COLO829 (cell line): ENCODE results near the gene CPLANE2.

Experiments used
- DNase-seq: peaks from one replicate; pipeline ENCODE4 v3.0.0; 2012; ENCODE audit warnings: low spot score

Gene CPLANE2

GRCh38 chr1:16187748-16188401 is 49.1 kb downstream of the CPLANE2 start:
- DNase-seq: peak; percentile 66

- DNase-seq: no peak
Measured at GRCh38 chr1:16186655-16187235, 50.2 kb downstream of the CPLANE2 start.

GRCh38 chr1:16184557-16185303 is 52.3 kb downstream of the CPLANE2 start:
- DNase-seq: no peak

- no peak for DNase-seq
Measured at GRCh38 chr1:16183765-16184556, 53.0 kb downstream of the CPLANE2 start.

- DNase-seq: no peak
Measured at GRCh38 chr1:16183179-16183578, 53.8 kb downstream of the CPLANE2 start.

- DNase-seq: no peak
Measured at GRCh38 chr1:16181887-16182719, 54.9 kb downstream of the CPLANE2 start.
